ENCODE measurements around the gene CAVIN1.

CAVIN1 gene, protein sequence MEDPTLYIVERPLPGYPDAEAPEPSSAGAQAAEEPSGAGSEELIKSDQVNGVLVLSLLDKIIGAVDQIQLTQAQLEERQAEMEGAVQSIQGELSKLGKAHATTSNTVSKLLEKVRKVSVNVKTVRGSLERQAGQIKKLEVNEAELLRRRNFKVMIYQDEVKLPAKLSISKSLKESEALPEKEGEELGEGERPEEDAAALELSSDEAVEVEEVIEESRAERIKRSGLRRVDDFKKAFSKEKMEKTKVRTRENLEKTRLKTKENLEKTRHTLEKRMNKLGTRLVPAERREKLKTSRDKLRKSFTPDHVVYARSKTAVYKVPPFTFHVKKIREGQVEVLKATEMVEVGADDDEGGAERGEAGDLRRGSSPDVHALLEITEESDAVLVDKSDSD

DNA sequence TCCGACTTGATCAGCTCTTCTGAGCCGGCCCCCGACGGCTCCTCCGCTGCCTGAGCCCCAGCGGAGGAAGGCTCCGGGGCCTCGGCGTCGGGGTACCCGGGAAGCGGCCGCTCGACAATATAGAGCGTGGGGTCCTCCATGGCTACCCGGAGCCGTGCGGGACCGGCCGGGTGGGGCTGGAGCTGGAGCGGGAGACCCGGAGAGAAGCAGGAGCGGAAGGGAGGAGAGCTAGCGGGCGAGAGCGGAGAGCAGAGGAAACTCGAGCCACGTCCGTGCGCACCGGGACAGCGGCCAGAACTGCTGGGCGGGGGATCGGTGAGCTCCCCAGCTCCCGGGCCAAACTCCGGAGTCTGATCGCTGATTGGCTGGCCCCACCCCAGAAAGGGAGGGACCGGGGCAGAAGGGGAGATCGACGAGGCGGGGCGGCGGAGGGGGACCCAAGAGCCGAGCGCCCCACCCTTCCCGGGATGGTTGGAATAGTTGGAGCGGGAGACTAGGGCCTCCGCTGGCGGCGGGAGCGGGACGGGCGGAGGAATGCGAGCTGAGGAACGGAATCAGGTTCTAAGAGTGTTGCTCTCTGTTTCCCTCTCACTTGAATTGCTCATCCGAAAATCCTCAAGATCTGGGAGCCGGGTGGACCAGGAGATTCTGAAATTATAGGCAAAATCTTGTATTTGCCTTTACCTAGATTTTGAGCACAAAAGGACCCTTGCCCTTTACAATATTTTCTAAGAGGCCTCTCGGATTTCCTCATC, at the start of gene CAVIN1:
CAVIN1 (minus strand) TSS at position 299 of the 755 bp plus-strand sequence; CDS start at position 140, 159 bp downstream.
- H3K36me3 ChIP-seq (ENCODE audit: insufficient read depth, low read length) = no peaks in the 10 kb centered on the region
- H3K4me1 ChIP-seq (ENCODE audit: insufficient read depth, low read length) = no peaks in the 10 kb centered on the region
- no peak within 1 kb of the TSS for H2AFZ ChIP-seq (ENCODE audit: low read depth, low read length)
- no peak within 1 kb of the TSS for H3K27ac ChIP-seq (ENCODE audit: low read length)
- H3K9ac ChIP-seq (ENCODE audit: low read depth, low read length) = no peak within 1 kb of the TSS
- peaks cover 13% of the 10 kb centered on the region for H3K27me3 ChIP-seq (ENCODE audit: insufficient read depth, low read length, poor library complexity)
- ATAC-seq (ENCODE audit: insufficient read depth, low read depth) (no peak), DNase-seq (no peak)
- H4K20me1 ChIP-seq (ENCODE audit: insufficient read depth, low read length) = no peaks in the 10 kb centered on the region
- H3K4me2 ChIP-seq (ENCODE audit: insufficient read depth, low read length) = no peak within 1 kb of the TSS
- no peak within 1 kb of the TSS for H3K4me3 ChIP-seq (ENCODE audit: low read depth in 1 of 2, low read length in 2 of 2)
- TF ChIP-seq EZH2 (IDR thresholded peaks at IDR 0.05; ENCODE audit: borderline replicate concordance, low read depth, low read length, severe bottlenecking) (no peak), CTCF (IDR thresholded peaks at IDR 0.05; ENCODE audit: borderline replicate concordance, extremely low read depth, low read length, poor library complexity, severe bottlenecking) (no peak)
- H3K9me3 ChIP-seq (ENCODE audit: insufficient read depth, low read length, severe bottlenecking) = no peaks in the 10 kb centered on the region
- no peaks in the 10 kb centered on the region for H3K79me2 ChIP-seq (ENCODE audit: insufficient read depth, low read length)

GRCh38 chr17:42467889-42468288, 44.8 kb upstream of the CAVIN1 start:
- Histone ChIP-seq H3K9ac (ENCODE audit: low read depth, low read length) (no peak overlapping the region), H3K79me2 (ENCODE audit: insufficient read depth, low read length) (no peaks in the 10 kb centered on the region), H3K4me1 (ENCODE audit: insufficient read depth, low read length) (no peaks in the 10 kb centered on the region), H2AFZ (ENCODE audit: low read depth, low read length) (no peak overlapping the region), H3K4me2 (ENCODE audit: insufficient read depth, low read length) (no peak overlapping the region), H4K20me1 (ENCODE audit: insufficient read depth, low read length) (no peaks in the 10 kb centered on the region), H3K36me3 (ENCODE audit: insufficient read depth, low read length) (no peaks in the 10 kb centered on the region), H3K4me3 (ENCODE audit: low read depth in 1 of 2, low read length in 2 of 2) (no peak overlapping the region), H3K27me3 (ENCODE audit: insufficient read depth, low read length, poor library complexity) (peaks cover 3% of the 10 kb centered on the region), H3K27ac (ENCODE audit: low read length) (no peak overlapping the region), H3K9me3 (ENCODE audit: insufficient read depth, low read length, severe bottlenecking) (no peaks in the 10 kb centered on the region)
- DNase-seq (no peak), ATAC-seq (ENCODE audit: insufficient read depth, low read depth) (no peak)
- no peak for TF ChIP-seq EZH2 (IDR thresholded peaks at IDR 0.05; ENCODE audit: borderline replicate concordance, low read depth, low read length, severe bottlenecking)
- no peak for TF ChIP-seq CTCF (IDR thresholded peaks at IDR 0.05; ENCODE audit: borderline replicate concordance, extremely low read depth, low read length, poor library complexity, severe bottlenecking)

DNA sequence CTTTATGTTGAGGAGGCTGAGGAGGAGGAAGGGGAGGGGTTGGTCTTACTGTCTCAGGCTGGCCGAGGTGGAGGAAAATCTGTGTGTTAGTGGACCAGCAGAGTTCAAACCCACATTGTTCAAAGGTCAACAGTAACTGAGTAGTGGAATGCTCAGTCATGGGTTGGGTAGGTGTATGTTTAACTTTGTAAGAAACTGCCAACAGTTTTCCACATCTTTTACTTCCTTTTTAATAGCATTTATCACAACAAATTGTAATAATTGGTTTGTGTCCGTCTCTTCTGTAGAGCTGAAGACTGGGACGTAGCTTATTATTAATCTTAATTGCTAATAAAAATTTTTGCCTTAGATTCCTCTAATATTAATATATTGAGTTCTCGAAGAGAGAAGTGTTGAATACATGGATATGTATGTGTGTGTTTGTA, 40.9 kb upstream of the CAVIN1 start:
- no peak for DNase-seq
- no peak overlapping the region for H3K27ac ChIP-seq (ENCODE audit: low read length)
- no peaks in the 10 kb centered on the region for H3K79me2 ChIP-seq (ENCODE audit: insufficient read depth, low read length)
- no peak overlapping the region for H3K4me3 ChIP-seq (ENCODE audit: low read depth in 1 of 2, low read length in 2 of 2)
- no peaks in the 10 kb centered on the region for H4K20me1 ChIP-seq (ENCODE audit: insufficient read depth, low read length)
- H3K9ac ChIP-seq (ENCODE audit: low read depth, low read length) = no peak overlapping the region
- H2AFZ ChIP-seq (ENCODE audit: low read depth, low read length) = no peak overlapping the region
- H3K27me3 ChIP-seq (ENCODE audit: insufficient read depth, low read length, poor library complexity) = peaks cover 17% of the 10 kb centered on the region
- ATAC-seq (ENCODE audit: insufficient read depth, low read depth) = no peak
- no peaks in the 10 kb centered on the region for H3K9me3 ChIP-seq (ENCODE audit: insufficient read depth, low read length, severe bottlenecking)
- H3K36me3 ChIP-seq (ENCODE audit: insufficient read depth, low read length) = no peaks in the 10 kb centered on the region
- H3K4me2 ChIP-seq (ENCODE audit: insufficient read depth, low read length) = no peak overlapping the region
- H3K4me1 ChIP-seq (ENCODE audit: insufficient read depth, low read length) = peaks cover 14% of the 10 kb centered on the region; the same call in 1 of the 2 replicates
- no peak for TF ChIP-seq EZH2 (IDR thresholded peaks at IDR 0.05; ENCODE audit: borderline replicate concordance, low read depth, low read length, severe bottlenecking)
- TF ChIP-seq CTCF (IDR thresholded peaks at IDR 0.05; ENCODE audit: borderline replicate concordance, extremely low read depth, low read length, poor library complexity, severe bottlenecking) = no peak

Data from DND-41 (cell line).